Adrenal gland (tissue), 19 donors: ENCODE data around the gene CCDC57. TPM values are rescaled to one million over a fixed set of nuclear protein-coding genes. Genes with fewer than 3 reads are reported as not detected.
"Not testable (repeated sequence)": the region's sequence is repeated elsewhere in the genome, so short reads cannot be mapped to it uniquely, and the experiment has no call there.

Experiments used
- DNase-seq, 7 donors: peaks; one replicate each; pipeline ENCODE4 v3.0.0-alpha.2; 2019 to 2020
- H3K27ac ChIP-seq, 5 donors: fragments of 200-600 bp; sonication (generic) in 4 of 5; 1 replicate in 3 of 5; 2 replicates in 2 of 5; pipeline versions ENCODE4 v1.5.1 to v1.8.0; 2016 to 2020; ENCODE audit warnings: mild to moderate bottlenecking in 1 of 5
- H3K27me3 ChIP-seq: fragments of 200-600 bp; 2 replicates; pipeline ENCODE4 v1.8.0; 2021
- H3K36me3 ChIP-seq, 2 donors: fragments of 200-600 bp; replicated peaks in 1 of 2; 1 replicate in 1 of 2; 2 replicates in 1 of 2; pipeline versions ENCODE4 v1.5.1 to v1.8.0; 2018 to 2022
- H3K4me1 ChIP-seq, 2 donors: fragments of 200-600 bp; replicated peaks in 1 of 2; 1 replicate in 1 of 2; 2 replicates in 1 of 2; pipeline versions ENCODE4 v1.5.1 to v1.8.0; 2018 to 2021
- H3K4me3 ChIP-seq, 4 donors: fragments of 200-600 bp; sonication (generic) in 3 of 4; one replicate each; pipeline ENCODE4 v1.5.1; 2016 to 2018
- H3K9me3 ChIP-seq, 3 donors: fragments of 200-600 bp; sonication (generic) in 1 of 3; replicated peaks in 1 of 3; 1 replicate in 2 of 3; 2 replicates in 1 of 3; pipeline versions ENCODE4 v1.5.1 to v1.8.0; 2016 to 2021
- POLR2A ChIP-seq, 2 donors: fragments of 450-650 bp; IDR thresholded peaks; one replicate each; pipeline ENCODE4 v1.6.1; 2017; ENCODE audit warnings: antibody characterized with exemption in 2 of 2, mild to moderate bottlenecking in 2 of 2, moderate library complexity in 1 of 2
- WGBS, 4 donors: extraction: QIAGEN DNeasy Blood & Tissue Kit in 2 of 4; methylation state at CpG; one replicate each; pipeline versions ENCODE4 v1.1.5 to v1.1.7; 2013 to 2017; 5-methylcytosine and 5-hydroxymethylcytosine counted together
- intact Hi-C, 2 donors: fragments of 100-400 bp; cut with DNase I; formaldehyde crosslinking; loops; one replicate each; pipeline versions ENCODE4 v1.14.1 to v1.15.0; 2022 to 2023
- long read RNA-seq, 10 donors: library from polyadenylated mRNA in 3 of 10; unstranded in 2 of 10; stranded (forward) in 1 of 10; transcript quantifications; one replicate each; pipeline ENCODE4 v2.0.0 and lab custom pipeline, GENCODE V29; 2021 to 2026
- polyA plus RNA-seq, 3 donors: library from polyadenylated mRNA; stranded (reverse); fragments of 200-250 nt in 2 of 3; fragments of 350-450 nt in 1 of 3; fragmentation: Illumina TruSeq in 1 of 3; extraction: RNeasy Lipid Tissue Mini Kit (QIAGEN cat#74804) in 1 of 3; gene quantifications; one replicate each; pipeline ENCODE4 v1.2.3, GENCODE V29; 2013 to 2014
- total RNA-seq, 9 donors: library from RNA; depleted of rRNA in 4 of 9; stranded (reverse); fragments of >200 nt in 4 of 9; fragments of 120-200 nt in 1 of 9; fragmentation: NEBNext Ultra II Directional in 1 of 9; extraction: Animal tissue kit (Norgen Biotek cat#: 25700) in 1 of 9; gene quantifications; one replicate each; pipeline versions ENCODE4 v1.1.0 to v1.2.4, GENCODE V29; 2013 to 2023
- TF ChIP-seq, protein P1 (sequence below), 6 experiments: fragments of 450-650 bp in 4 of 6; fragments of 200-600 bp in 2 of 6; sonication (generic) in 1 of 6; IDR thresholded peaks; 1 replicate in 5 of 6; 2 replicates in 1 of 6; pipeline versions ENCODE4 v1.5.1 to v1.8.0; 2016 to 2021; ENCODE audit warnings: antibody characterized with exemption in 6 of 6, mild to moderate bottlenecking in 2 of 6, moderate library complexity in 1 of 6
- donor health status: healthy with polysubstance abuse.
- donor health status: Bipolar disorder and iron deficiency.
- donor health status: DM: yes; HTN: yes; CAD: no.
- donor health status: DM: no; HTN: no; CAD: no.
- donor health status: DM: no; HTN: no; CAD: no.
- donor health status: DM: yes; HTN: yes; CAD: no.

Gene CCDC57, protein sequence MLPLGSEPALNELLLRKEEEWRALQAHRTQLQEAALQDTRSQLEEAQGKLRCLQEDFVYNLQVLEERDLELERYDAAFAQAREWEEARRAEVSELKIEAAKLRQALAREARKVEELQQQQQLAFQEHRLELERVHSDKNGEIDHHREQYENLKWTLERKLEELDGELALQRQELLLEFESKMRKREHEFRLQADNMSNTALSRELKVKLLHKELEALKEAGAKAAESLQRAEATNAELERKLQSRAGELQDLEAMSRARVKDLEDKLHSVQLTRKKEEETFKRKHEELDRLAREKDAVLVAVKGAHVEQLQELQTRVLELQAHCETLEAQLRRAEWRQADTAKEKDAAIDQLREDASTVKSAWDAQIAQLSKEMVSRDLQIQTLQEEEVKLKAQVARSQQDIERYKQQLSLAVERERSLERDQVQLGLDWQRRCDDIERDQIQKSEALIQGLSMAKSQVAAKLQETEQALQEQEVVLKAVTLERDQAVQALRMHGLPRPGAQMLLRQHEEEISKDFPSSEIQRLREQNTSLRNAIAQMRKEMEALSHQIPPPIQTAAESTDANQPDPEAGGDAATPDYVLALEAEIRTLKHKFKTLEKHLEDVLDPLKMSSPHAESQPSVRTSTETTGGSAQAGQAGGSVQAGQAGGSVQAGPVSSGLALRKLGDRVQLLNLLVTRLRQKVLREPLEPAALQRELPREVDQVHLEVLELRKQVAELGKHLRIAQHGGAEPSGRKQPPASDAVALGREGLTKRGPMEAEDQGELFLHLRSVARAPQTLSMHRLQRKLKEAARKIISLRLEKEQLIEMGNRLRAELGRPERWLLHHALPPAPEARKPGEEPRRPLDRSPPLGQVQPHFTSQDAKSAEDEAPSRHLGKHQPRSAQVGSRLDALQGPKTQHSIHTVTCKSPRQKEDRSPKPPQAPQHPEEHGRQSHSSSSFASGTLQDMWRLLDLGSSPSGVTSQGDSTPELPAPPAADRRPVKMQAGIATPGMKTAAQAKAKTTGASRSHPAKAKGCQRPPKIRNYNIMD
- total RNA-seq (10 to 100 TPM; 12.2 to 51.3 (median 25.1) TPM), polyA plus RNA-seq (100 to 1,000 TPM in 2 of 3 donors, 1 to 10 TPM in 1; 7.1 to 275 (median 129) TPM)
- long read RNA-seq, donor 1, result 0 reads
- long read RNA-seq, donor 2, result 0 reads
- long read RNA-seq, donor 3, result 0 reads
- long read RNA-seq, donor 4, partial matches to known transcripts, result 2 of 9 reads
- long read RNA-seq, donor 4, other reads (novel, unspliced or antisense), result 7 of 9 reads
- long read RNA-seq, donor 5, partial matches to known transcripts, result 7 of 32 reads
- long read RNA-seq, donor 5, other reads (novel, unspliced or antisense), result 24 of 32 reads
- long read RNA-seq, donor 6, partial matches to known transcripts, result 1 of 10 reads
- long read RNA-seq, donor 6, other reads (novel, unspliced or antisense), result 6 of 10 reads
- long read RNA-seq, donor 7, result 0 reads
- long read RNA-seq, donor 8, result 0 reads
- long read RNA-seq, donor 9, result 0 reads
- long read RNA-seq, donor 10, partial matches to known transcripts, result 0 of 1 reads
- long read RNA-seq, donor 10, other reads (novel, unspliced or antisense), result 0 of 1 reads

GRCh38 chr17:82212331-82213250, at the start of gene CCDC57:
Gene CCDC57, minus strand, starts transcription at chr17:82212842. Its CDS starts 10,898 bp downstream, at chr17:82201944.
- Histone ChIP-seq H3K4me1 (peaks cover 32 to 35% of the 10 kb centered on the region in 2 donors), H3K36me3 (no peaks in the 10 kb centered on the region), H3K4me3 (peak within 1 kb of the TSS; percentile 44 to 91 (median 82)), H3K27ac (peak within 1 kb of the TSS in 4 of 5 donors; percentile 14 to 85 (median 68)), H3K9me3 (no peaks in the 10 kb centered on the region), H3K27me3 (no peaks in the 10 kb centered on the region)
- WGBS, 4 donors, result 0 to 3% (median 1%) methylated on average over 12 to 116 of the region's 116 CpGs
- intact Hi-C loops, result no loop called here
- peak; percentile 77 to 86 (median 82) for DNase-seq
- peak in 1 of 2 donors; percentile 31 for TF ChIP-seq POLR2A (IDR thresholded peaks at IDR 0.05)
- TF ChIP-seq, protein P1, sequence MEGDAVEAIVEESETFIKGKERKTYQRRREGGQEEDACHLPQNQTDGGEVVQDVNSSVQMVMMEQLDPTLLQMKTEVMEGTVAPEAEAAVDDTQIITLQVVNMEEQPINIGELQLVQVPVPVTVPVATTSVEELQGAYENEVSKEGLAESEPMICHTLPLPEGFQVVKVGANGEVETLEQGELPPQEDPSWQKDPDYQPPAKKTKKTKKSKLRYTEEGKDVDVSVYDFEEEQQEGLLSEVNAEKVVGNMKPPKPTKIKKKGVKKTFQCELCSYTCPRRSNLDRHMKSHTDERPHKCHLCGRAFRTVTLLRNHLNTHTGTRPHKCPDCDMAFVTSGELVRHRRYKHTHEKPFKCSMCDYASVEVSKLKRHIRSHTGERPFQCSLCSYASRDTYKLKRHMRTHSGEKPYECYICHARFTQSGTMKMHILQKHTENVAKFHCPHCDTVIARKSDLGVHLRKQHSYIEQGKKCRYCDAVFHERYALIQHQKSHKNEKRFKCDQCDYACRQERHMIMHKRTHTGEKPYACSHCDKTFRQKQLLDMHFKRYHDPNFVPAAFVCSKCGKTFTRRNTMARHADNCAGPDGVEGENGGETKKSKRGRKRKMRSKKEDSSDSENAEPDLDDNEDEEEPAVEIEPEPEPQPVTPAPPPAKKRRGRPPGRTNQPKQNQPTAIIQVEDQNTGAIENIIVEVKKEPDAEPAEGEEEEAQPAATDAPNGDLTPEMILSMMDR (IDR thresholded peaks at IDR 0.05), result peak in 2 of 6 experiments; percentile 24 to 29

DNA sequence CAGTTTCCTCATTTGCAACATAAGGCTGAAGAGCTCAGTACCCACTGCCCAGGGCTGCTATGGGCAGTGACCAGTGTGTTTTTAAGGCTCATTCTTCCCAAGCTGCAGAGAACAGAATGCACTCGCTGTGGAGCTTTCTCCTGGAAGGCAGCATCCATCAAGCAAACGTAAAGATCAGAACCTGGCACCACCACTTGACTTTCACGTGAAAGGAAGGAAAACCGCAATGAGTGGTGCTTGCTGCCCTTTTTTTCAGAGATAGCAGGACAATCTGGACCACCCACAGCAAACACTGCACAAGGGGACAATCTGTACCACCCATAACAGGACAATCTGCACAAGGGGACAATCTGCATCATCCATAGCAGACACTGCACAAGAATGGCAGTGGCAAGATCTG, 49.7 kb upstream of the CCDC57 start:
- Histone ChIP-seq H3K4me3 (no peak overlapping the region), H3K27ac (no peak overlapping the region), H3K4me1 (peaks cover 17 to 19% of the 10 kb centered on the region in 2 donors), H3K9me3 (no peaks in the 10 kb centered on the region), H3K36me3 (peaks cover 0 to 85% of the 10 kb centered on the region in 2 donors), H3K27me3 (no peaks in the 10 kb centered on the region)
- 66 to 71% (median 66%) methylated on average over 4 of the region's 4 CpGs; no CpG with 5 or more reads in 1 of the 4 donors for WGBS, 4 donors
- intact Hi-C loops, result no loop called here
- no peak for DNase-seq
- TF ChIP-seq, protein P1 (IDR thresholded peaks at IDR 0.05), result no peak
- TF ChIP-seq POLR2A (IDR thresholded peaks at IDR 0.05), result no peak

DNA sequence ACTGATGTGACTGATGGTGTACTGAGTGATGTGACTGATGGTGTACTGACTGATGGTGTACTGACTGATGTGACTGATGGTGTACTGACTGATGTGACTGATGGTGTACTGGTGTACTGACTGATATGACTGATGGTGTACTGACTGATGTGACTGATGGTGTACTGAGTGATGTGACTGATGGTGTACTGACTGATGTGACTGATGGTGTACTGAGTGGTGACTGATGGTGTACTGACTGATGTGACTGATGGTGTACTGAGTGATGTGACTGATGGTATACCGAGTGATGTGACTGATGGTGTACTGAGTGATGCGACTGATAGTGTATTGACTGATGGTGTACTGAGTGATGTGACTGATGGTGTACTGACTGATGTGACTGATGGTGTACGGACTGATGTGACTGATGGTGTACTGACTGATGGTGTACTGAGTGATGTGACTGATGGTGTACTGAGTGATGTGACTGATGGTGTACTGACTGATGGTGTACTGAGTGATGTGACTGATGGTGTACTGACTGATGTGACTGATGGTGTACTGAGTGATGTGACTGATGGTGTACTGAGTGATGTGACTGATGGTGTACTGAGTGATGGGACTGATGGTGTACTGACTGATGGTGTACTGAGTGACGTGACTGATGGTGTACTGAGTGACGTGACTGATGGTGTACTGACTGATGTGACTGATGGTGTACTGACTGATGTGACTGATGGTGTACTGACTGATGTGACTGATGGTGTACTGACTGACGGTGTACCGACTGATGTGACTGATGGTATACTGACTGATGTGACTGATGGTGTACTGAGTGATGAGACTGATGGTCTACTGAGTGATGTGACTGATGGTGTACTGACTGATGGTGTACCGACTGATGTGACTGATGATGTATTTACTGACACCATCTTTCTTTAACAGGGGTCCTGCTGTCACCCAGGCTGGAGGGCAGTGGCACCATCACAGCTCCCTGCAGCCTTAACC, 47.6 kb upstream of the CCDC57 start:
- H3K4me3 ChIP-seq, H3K27me3 ChIP-seq, H3K4me1 ChIP-seq, intact Hi-C loops, H3K9me3 ChIP-seq, DNase-seq: not testable (repeated sequence)
- 74 to 82% (median 81%) methylated on average over 8 of the region's 8 CpGs for WGBS, 4 donors
- Histone ChIP-seq H3K27ac (peak overlapping the region in 1 of 5 donors; percentile 4), H3K36me3 (peaks cover 0 to 84% of the 10 kb centered on the region in 2 donors)
